HG03039 (cell line): ENCODE measurements around the gene OSBPL6.
"Not testable (repeated sequence)": the region's sequence is repeated elsewhere in the genome, so short reads cannot be mapped to it uniquely, and the experiment has no call there.

Experiments
- ATAC-seq: cut with Tn5 transposase; IDR thresholded peaks from one replicate; pipeline ENCODE4 v1.9.1; 2021; ENCODE audit warnings: mild to moderate bottlenecking, moderate library complexity; ENCODE audit not compliant: unreplicated experiment

The OSBPL6 gene

DNA sequence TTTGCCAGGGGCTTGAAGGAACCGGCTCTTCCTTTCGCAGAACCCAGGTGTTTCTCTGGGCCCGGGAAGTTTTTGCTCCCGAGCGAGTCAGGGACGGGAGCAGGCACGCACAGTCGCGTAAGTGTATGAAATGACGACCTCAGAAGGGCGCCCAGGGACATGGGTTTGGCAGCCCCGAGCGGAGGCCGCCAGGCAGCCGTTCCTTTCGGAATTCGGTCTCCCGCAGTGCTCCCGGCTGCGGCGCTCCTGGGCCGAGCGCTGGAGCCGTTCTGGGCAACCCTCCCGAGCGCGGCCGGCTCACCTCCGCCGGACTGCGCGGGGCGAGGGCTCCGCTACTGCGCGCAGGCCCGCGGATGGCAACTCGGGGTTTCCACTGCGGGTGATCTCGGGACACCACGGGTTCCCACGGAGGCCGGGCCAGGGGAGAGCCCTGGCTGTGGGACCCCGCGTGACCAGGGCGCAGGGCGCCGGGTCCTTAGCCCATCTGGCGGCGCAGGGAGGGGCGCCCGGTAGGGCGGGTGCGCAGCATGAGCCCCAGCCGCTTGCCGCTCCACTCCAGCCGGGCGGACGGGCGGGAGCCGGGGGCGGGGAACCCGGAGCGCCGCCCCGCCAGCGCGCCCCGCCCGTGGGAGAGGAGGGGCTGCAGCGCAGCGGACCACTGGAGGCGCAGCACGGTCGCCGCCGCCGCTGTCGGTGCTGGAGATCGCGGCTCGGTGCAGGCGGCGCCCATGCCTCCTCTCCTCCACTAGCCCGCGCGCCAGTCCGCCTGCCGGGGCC is at the start of gene OSBPL6:
Gene OSBPL6 (plus strand): TSS at position 690 of the 777 bp plus-strand sequence. CDS start 111,673 bp downstream, outside the sequence.
- ATAC-seq: peak; percentile 91

DNA sequence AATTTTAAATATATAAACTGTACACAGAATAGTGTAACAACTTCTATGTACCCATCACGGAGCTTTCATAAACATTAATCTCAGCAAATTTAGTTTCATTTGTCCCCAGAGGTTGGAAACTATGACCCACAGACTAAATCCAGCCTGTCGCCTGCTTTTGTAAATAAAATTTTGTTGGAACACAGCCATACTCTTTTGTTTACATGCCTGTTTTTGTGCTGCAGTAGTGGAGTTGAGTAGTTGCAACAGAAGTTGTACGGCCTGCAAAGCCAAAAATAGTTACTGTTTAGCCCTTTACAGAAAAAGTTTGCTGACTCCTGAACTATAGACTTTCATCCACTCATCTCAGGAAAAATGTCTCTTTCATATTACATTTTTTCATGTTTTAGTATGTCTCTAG is 42.3 kb upstream of the OSBPL6 start:
- ATAC-seq: no peak

DNA sequence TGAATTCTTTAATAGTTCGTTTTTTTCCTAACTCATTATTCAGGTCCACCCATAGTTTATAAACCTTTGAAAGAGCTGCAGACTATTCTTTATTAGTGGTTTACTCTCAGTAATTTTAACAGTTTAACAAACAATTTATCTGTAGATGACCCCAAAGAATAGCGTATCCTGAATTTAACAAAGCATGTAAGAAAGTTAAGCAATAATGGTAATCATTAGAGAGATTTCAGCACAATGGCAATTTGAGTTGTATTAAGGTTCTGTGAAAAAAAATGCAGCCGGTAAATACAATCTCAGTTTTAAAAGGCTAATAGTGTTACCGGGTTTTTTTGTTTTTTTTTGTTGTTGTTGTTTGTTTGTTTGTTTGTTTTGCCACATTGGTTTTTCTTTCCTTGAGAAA is 41.8 kb upstream of the OSBPL6 start:
- ATAC-seq: no peak

DNA sequence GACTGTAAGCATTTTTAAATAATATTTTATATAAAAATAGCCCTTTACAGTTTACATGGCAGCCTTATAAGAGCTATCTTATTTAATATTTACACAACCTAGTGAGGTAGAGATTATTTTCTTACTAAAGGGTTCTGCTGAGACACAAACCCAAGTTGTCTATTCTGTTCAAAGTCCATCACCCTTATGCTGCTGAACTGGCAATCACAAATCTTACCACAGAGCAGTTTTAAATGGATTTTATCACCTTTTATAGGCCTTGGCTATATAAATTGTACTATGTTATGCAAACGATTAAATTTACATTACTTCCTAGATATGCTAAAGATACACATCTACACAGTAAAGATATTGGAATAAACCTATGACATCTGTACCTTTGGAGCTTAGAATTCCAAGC is 41.3 kb upstream of the OSBPL6 start:
- ATAC-seq: no peak

DNA sequence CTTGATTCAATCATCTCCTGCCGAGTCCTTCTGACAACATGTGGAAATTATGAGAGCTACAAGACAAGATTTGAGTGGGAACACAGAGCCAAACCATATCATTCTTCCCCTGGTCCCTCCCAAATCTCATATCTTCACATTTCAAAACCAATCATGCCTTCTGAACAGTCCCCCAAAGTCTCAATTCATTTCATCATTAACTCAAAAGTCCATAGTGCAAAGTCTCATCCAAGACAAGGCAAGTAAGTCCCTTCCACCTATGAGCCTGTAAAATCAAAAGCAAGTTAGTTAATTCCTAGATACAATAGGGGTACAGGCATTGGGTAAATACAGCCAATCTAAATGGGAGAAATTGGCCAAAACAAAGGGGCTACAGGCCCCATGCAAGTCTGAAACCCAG is 40.4 kb upstream of the OSBPL6 start:
- not testable (repeated sequence) for ATAC-seq

DNA sequence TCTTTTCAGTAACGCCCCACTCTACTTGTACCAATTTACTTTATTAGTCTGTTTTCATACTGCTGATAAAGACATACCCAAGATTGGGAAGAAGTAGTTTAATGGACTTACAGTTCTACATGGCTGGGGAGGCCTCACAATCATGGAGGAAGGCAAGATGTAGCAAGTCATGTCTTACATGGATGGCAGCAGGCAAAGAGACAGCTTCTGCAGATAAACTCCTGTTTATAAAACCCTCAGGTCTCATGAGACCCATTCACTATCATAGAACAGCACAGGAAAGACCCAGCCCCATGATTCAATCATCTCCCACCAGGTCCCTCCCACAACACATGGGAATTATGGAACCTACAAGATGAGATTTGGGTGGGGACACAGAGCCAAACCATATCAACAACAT is 38.8 kb upstream of the OSBPL6 start:
- no peak for ATAC-seq

DNA sequence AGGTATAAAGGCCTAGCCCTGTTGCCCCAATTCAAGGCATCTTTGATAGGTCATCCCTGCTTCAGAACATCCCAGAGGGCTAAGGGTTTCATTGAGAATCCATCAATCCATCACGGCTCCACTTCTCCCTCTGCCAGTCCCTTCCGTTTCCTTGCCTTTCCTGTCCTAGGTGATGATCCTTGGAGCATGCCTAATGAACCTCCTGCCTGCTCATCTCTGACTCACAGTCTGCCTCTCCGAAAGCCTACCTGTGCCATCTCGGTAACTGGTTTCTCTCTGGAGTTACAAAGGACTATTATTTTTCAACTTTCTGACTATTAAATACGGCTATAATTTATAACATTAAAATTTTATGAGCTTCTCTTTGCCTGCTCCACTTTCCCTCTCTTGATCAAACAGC is 36.7 kb upstream of the OSBPL6 start:
- ATAC-seq: no peak

DNA sequence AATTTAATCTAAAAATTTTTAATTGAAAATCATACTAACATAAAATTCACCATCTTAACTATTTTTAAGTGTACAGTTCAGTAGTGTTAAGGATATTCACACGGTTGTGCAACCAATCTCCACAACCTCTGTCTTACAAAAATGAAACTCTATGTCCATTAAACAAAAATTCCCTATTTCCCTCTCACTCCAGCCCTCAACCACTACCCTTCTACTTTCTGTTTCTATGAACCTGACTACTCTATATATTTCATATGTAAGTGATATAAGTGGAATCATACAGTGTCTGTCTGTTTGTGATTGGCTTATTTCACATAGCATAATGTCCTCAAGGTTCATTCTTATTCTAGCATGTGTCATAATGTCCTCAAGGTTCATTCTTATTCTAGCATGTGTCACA is 34.3 kb upstream of the OSBPL6 start:
- no peak for ATAC-seq

DNA sequence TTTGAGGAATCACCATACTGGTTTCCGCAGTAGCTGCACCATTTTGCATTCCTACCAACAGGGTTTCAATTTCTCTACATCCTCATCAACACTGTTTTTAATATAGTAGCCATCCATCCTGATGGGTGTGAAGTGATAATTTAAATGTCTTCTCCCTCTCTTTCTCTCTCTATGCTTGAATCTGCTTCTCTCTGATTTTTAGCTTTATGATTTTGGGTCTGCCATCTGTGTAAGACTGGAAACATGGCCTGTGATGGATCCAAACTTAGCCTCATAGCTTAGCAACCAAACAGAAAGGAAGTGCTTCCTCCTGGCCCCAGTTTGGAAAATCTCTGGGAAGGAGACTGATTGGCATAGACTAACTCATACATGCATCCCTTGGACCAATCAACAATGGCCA is 33.7 kb upstream of the OSBPL6 start:
- ATAC-seq: no peak

DNA sequence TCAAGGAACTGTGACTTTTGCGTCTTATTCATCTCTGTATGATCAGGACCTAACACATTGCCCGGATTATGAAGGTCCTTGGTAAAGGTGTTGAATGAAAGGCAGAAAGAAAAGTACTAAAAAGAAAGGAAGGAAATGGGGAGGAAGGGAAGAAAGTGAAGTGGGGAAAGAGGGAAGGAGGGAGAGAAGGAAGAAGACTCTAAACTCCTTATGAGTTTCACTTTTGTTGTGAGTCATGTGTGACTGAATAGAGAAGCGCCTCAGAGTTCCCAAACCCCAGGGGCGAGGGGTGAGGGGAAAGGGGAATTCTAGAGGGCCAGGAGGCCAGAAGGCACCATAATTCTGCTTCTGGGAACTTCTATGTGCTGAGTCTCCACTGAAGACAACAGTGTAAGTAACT is 30.9 kb upstream of the OSBPL6 start:
- ATAC-seq: no peak

DNA sequence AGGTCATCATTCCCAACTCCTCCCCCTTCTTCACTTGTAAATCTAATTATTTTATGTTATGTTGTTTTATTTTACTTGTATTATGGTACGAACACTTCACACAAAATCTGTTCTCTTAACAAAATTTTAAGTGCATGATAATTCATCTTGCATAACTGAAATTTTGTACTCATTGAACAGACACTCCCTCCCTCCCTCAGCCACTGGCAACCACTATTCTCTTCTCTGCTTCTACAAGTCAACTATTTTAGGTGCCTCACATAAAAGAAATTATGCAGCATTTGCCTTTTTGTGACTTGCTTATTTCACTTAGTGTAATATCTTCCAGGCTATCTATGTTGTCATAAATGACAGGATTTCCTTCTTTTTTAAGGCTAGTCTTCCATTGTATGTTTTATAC is 30.4 kb upstream of the OSBPL6 start:
- no peak for ATAC-seq

DNA sequence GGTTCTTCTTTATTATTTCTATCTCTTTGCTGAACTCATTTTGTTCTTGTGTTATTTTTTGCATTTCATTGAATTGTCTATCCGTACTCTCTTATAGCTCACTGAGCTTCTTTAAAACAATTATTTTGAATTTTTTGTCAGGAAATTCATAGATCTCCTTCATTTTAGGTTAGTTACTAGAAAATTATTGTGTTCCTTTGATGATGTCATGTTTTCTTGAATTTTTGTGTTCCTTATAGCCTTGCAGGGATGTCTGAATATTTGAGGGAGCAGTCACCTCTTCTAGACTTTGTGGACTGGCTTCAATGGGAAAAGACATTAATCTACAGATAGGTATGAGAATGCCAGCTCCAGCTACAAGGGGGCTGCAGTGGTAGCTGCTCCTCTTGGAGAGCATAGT is 20.7 kb upstream of the OSBPL6 start:
- no peak for ATAC-seq

DNA sequence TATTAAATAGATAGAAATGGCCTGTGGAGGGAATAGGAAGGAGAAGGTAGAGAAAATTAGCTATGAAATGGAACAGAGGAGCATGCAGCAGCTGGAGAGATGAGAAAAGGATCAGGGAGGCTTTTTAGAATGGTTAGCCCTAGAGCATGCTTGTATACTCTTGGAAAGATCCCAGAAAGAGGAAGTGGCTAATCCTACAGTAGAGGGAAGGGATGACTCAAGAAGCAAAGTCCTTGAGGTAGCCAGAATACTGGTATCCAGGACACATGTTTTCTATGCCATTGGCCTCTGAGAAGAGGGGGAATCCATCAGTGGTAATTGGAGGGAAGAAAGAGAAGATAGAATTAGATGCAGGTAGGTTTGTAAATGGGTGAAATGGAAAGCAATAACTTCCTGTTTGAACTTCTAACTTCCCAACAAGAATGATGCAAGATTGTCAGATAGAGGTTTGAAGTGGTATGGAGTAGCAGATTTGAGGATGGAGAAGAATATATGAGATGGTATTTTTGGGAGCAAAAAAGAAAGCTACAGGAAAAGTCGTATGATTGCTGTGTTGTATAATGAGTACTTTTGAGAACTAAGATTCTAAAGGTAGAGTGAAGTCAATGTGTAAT is 17.1 kb upstream of the OSBPL6 start:
- ATAC-seq: no peak

DNA sequence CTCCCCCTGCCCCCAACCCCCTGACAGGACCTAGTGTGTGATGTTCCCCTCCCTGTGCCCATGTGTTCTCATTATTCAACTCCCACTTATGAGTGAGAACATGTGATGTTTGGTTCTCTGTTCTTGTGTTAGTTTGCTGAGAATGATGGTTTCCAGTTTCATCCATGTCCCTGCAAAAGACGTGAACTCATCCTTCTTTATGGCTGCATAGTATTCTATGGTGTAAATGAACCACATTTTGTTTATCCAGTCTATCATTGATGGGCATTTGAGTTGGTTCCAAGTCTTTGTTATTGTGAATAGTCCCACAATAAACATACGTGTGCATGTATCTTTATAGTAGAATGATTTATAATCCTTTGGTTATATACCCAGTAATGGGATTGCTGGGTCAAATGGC is 13.7 kb upstream of the OSBPL6 start:
- not testable (repeated sequence) for ATAC-seq

DNA sequence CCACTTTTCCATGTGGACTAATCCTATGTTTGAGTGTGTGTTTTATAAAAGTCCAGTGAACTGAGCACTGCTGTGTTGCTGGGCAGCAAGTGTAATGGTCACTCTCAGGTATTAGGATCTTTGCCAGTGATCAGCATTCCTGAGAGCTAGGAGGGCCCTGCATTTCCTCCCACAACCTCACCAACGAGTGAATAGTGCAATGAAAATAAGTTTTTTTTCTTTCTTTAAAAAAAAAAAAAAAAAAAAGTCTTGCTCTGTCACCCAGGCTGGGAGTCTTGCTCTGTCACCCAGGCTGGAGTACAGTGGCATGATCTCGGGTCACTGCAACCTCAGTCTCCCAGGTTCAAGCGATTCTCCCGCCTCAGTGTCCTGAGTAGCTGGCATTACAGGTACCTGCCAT is 6.5 kb upstream of the OSBPL6 start:
- ATAC-seq: no peak

DNA sequence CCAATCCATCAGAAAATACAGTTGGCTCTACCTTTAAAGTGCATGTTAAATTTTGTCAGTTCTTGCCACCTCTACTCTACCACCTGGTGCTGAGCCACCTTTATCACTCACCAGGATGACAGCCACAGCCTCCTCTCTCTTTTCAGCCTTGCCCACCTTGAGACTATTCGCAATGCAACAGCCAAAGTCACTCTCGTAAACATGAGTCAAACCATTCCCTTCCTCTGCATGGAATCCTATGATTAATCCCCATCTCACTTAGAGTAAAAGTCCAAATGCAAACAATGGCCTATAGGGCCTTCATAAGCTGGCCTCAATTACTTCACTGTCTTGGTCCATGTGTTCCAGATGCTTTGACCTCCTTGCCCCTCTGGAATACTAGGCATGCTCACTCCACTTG is 5.8 kb upstream of the OSBPL6 start:
- no peak for ATAC-seq

DNA sequence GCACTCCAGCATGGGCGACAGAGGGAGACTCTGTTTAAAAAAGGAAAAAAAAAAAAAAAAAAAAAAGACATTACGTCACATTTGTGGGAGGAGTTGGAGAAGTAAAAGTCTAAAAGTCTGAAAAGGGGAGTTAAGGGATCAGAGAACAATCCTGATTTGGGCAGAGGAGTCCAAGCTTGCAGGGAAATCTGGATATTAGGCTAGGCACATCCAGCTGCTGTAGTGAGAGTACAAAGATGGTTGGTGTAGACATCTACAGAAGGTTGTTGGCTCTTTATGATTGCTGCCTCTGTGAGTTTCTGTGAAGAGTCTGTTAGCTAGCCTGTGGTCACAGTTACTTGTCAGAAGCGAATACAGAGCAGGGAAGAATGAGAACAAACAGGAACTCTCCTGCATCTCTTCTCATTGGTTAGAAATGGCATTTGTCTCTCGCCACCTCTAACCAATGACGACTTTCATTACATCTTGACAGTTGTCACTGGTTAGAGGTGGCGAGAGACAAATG is 3.3 kb upstream of the OSBPL6 start:
- no peak for ATAC-seq

DNA sequence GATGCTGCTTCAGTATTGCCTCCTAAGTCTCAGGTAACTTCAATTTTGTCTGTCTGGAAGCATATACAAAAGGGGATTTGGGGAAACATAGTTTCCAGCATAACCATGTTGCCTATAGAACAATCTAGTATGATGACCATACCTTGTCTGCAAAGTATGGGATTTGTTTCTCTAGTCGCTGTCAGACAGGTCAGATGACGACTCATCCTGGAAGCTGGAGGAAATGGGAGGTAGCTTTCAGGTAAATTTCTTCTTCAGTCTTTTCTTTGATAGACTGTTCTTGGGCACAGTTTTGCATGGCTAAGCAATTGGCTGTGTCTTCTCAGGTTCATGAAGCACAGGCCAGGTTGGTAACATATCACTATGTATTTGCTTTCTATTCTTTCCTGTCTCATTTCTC is 2.8 kb upstream of the OSBPL6 start:
- ATAC-seq: no peak

DNA sequence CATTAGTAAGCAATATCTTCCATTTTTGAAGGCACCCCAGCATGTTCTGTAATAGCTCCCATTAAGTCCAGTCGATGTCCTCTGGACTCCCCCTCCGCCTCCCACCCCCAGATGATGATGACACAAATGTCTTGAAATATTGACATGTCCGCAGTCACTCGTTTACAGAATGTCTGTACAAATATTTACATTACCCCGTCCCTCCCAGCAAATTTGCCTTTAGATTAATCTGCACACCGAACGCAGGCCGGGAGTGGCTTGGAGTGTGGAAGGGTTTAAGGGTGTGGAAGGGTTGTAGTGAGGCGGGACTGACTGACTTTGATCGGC is 853 bp upstream of the OSBPL6 start:
- no peak for ATAC-seq

DNA sequence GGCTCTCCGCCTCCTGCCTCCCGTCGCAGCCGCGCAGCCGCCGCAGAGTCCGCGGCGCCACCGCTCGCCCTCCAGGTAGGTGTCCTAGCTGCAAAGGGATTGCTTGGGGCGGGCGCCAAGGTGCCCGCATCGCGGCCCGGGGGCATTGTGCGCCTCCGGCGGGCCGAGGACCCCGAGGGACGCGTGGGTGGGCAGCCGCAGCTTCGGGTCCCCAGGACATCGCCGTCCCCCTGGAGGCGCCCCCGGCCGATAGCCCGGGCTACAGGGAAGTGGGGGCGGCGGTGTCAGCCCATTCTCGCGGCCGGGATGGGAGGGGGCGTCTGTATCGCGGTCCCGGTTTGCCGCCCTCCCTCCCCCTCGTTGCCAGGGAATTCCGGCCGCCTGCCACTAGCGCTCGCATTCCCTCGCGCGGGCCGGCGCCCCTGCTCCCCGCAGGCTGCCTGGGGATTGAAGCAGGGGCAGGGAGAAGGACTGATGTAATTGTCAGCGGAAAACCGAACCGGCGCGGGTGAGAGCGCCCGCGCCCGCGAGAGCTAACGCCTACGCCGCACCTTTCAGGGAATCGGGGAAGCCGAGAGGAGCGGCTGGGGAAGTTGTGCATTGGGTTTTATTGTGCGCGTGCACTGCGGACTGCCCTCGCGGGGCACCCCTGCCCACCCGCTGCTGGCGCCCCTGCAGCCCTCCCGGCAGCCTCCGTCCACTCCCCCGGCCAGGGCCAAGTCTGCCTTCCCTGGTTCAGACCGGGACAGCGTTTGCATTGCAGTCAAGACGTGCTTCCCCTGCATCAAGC is 483 bp downstream of the OSBPL6 start:
- peak; percentile 7 for ATAC-seq

DNA sequence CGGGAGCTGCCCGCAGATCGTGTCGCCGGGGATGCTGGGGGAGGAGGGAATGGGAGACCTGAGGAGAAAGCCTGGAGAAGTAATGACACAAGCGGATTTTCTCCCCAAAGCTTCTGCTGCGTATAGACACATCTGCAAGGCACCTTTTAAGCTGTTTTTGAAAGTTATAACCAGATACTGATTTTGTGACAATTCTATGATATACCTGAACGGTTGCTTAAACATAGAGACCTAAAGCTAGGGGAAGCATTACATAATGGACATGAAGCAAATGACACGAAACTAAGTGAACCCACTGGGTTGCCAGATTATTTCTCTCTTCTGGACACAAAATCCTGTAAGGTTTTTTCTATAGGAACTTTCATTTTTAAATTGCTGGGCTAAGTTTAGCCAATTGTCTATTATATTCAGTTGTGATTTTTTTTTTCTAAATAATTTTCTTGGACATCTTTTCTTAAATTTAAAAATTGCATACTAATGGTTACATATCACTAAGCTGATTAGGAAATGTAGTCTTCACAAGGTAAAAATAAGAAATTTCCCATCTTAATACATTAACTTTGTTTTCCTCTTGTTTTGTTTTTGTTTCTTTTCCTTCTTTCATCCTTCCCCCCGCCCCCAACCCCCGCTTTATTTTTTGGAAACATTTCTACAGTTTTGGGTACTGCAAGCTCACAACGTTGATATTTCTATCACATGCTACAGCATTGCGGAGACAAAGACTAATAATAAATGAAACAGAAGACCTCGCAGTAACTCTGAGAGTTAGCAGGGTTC is 1.3 kb downstream of the OSBPL6 start:
- no peak for ATAC-seq
